ENCODE results near the gene NOS1.
"Not testable (repeated sequence)": the region's sequence is repeated elsewhere in the genome, so short reads cannot be mapped to it uniquely, and the experiment has no call there.

NOS1 gene

DNA sequence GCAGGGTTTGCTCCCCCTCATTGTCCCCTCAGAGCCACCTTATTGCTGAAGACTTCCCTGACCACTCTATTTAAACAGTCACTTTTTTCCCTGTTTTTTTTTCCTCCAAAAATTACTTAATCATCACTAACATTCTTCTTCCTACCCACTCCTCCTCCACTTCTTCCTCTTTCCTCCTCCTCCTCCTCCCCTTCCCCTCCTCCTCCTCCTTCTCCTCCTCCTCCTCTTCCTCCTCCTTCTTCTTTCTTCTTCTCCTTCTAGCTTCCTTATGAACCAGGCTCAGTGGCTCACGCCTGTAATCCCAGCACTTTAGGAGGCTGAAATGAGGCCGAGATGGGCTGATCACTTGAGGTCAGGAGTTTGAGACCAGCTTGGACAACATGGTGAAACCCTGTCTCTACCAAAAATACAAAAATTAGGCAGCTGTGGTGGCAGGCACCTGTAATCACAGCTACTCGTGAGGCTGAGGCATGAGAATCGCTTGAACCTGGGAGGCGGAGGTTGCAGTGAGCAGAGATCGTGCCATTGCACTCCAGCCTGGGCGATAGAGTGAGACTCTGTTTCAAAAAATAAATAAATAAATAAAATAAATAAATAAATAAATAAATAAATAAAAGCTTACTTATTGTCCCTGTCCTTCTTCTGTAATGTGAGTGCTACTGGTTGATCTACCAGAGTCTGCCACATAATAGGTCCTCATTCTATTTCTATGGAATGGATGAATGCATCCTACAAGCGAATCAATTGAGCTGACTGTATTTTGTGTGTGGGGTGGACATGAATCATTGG lies 161.3 kb downstream of the NOS1 start:
- not testable (repeated sequence) for DNase-seq

DNA sequence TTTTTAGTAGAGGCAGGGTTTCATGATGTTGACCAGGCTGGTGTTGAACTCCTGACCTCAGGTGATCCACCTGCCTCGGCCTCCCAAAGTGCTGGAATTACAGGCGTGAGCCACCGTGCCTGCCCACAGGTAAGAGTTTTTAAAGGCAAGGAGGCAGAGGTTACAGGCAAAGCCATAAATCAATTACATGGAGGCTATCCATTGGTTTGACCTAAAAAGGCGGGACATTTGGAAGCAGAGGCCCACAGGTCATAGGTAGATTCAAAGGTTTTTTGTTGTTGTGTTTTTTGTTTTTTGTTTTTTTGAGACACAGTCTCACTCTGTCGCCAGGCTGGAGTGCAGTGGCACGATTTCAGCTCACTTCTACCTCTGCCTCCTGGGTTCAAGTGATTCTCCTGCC lies 165.1 kb downstream of the NOS1 start:
- DNase-seq = not testable (repeated sequence)

DNA sequence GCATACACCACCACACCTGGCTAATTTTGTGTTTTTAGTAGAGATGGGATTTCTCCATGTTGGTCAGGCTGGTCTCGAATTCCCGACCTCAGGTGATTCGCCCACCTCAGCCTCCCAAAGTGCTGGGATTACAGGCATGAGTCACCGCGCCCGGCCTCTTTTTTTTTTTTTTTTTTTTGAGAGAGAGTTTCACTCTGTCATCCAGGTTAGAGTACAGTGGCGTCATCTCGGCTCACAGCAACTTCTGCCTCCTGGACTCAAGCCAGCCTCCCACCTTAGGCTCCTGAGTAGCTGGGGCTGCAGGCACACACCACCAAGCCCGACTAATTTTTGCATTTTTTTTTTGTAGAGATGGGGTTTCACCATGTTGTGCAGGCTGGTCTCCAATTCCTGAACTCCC lies 166.4 kb downstream of the NOS1 start:
- not testable (repeated sequence) for DNase-seq

DNA sequence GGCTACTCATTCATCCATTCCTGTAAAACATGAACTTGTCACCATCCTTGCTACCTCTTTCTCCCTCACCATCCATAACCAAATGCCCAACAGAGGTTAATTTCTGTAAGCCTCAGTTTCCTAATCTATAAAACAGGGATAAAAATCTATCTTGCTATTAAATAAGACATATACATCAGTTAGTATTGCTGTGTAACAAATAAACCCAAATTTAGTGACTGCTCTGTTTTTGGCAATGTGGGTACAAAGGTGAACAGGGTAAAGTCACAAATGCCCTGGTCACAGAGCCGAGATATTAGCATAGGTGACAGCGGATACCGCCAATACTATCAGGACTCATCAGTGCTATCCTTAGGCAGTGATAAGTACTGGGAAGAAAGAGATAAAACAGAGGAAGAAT lies 167.5 kb downstream of the NOS1 start:
- no peak for DNase-seq

DNA sequence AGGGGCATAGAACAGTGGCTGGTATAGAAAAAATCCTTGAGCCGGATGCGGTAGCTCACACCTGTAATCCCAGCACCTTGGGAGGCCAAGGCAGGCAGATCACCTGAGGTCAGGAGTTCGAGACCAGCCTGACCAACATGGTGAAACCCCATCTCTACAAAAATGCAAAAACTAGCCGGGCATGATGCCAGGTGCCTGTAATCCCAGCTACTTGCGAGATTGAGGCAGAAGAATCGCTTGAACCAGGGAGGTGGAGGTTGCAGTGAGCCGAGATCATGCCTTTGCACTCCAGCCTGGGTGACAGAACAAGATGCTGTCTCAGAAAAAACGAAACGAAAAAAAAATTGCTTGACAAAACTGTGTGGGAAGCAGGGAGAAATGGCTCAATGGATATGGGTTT lies 168.8 kb downstream of the NOS1 start:
- DNase-seq = not testable (repeated sequence)

DNA sequence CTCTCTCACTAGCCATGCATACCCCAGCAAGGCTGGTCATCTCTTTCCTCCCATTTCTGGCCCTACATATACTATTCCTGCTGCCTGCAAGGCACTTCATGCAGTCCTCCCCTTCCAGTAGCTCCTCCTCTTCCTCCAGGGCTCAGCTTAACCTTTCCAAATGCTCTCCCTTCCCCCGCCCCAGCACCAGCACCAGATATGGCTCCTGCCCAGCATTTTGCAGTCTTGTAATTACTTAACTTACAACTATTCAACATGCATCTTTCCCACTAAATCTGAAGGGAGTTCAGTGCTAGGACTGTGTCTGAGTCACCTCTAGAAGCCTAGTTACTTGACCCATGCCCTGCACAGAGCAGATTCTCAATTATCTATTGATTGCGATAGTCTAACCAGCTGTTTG lies 169.4 kb downstream of the NOS1 start:
- no peak for DNase-seq

DNA sequence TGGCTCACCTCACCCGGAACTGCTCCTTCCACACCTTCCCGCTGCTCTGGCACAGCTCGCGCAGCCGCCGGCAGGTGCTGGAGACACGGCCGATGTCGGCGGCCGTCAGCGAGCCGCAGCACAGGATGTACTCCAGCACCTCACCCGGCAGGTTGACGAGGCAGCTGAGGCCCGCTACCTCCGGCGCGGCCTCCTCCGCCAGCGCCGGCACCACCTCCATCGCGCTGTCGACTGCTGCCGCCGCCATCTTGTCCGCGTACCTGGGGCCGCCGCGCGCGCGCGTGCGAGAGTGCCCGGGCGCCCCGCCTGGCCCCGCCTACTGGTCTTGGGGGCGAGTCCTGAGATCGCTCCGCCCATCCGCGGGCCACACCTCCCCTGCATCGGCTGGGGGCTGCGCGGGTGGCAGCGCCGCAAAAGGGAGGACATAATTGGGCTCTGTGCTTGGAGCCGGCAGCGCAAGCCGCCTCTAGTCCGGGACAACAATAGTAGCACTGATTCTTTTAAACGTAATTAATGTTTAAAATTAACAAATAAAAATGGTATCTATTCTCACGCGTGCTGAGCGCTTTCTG lies 171.1 kb downstream of the NOS1 start, which contains the start of gene FBXO21:
FBXO21 (minus strand) TSS at position 261 of the 572 bp plus-strand sequence; CDS start at position 247, 14 bp downstream.
- DNase-seq = peak; percentile 94

DNA sequence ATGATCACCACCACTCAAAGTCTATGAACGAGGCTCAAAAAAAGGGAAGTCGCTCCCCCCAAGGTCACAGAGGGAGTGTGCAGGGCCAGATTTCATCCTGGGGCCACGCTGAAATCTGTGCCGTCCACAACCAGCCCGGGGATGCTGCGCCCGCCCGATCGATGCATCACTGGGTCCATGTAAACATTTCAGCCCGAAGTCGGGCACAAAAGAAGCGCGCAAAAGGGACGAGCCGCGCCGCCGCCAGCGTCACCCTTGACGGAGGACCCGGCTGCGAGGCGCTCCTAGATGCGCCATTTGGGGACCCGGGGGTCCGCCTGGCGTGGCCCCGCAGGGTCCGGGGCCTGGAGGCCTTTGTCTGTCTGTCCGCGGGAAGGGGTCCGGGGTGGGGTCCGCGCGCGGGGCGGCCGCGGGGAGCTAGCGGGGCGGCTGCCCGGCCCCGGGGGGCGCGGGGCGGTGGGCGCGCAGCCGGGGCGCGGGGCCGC lies 171.7 kb downstream of the NOS1 start:
- DNase-seq = peak; percentile 36

DNA sequence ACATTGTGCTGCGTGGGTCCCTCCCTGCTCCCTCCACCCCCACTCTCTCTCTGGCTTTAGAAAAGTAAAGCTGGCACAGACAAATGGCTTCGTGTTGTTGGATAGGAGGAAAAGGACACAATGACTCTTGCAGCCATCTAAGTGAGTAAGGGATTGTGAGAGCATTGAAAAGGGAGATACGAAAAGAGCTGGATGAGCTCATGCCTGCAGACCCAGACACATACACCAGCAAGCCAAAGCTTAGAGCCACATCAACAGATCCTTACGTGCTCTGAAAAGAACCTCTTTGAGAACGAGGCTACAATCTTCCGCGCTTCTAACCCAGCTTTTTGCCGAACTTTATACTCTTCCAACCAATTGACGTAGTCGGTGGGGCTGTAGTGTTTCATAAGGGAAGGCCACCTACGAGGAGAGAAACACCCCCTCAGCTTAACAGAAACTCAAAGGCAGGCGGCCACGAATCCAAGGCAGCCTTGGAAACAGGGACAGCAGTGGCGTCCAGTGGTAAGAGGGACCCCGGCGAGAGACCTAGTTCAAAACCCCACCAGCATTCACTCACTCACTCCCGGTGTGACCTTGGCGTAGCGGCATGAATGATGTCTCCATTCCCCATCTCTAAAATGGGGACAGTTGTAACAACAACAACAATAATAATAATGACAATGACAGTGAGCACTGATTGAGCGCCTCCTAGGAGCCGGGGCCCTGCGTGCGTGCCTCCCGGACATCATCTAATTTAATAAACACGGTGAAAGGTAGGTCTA lies 172.3 kb downstream of the NOS1 start:
- no peak for DNase-seq

DNA sequence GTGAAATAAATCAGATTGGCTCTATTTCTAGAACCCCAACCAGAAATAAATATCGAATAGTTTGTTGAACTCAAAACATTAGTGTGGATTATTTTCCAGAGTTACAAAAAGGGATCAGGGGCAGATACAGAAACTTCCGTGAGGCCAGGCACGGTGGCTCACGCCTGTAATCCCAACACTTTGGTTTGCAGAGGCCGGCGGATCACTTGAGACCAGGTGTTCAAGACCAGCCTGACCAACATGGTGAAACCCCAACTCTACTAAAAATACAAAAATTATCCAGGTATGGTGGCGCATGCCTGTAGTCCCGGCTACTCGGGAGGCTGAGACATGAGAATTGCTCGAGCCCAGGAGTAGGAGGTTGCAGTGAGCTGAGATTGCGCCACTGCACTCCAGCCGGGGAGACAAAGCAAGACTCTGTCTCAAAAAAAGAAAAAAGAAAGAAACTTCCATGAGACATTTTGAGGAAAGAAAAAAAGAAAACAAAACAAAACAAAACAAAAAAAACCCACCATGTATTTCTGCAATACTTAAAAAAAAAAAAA lies 173.2 kb downstream of the NOS1 start:
- DNase-seq = no peak

DNA sequence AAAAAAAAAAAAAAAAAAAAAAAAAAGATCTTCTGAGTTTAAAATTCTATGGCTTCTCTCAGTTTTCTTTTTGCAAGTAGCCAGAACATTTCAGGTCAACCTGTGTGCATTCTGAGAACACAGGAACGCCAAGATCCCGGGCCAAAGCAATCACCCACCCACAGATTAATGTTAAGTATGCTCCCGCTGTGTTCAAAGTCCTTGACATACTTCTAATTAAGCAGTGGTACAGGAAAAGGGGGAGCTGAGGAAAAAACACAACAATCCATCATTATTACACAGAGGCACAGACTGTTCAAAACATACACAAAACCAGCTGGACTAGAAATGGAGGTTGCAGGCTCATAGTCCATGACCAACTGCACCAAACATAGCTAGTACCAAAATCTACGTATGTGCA lies 174.0 kb downstream of the NOS1 start:
- DNase-seq = no peak

DNA sequence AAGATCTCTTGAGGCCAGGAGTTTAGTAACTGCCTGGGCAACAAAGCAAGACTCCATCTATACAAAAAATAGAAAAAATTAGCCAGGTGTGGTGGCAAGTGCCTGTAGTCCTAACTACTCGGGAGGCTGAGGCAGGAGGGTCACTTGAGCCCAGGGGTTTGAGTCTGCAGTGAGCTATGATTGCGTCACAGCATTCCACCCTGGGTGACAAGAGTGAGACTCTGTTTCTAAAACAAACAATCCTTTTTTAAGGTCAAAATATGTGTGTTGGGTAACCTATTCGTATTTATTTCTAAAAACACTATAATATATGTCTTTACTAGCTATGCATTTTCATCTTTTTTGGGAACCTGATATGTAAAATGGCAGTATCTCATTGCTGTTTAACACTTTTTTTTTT lies 178.6 kb downstream of the NOS1 start:
- DNase-seq = no peak

DNA sequence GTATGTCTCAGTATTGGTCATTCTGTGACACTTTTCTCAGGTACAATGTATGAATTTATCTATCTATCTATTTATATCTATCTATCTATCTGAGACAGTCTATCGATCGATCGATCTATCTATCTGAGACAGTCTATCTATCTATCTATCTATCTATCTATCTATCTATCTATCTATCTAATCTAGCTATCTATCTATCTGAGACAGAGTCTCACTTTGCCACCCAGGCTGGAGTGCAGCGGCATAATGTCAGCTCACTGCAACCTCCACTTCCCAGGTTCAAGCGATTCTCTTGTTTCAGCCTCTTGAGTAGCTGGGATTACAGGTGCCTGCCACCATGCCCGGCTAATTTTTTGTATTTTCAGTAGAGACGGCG lies 180.0 kb downstream of the NOS1 start:
- not testable (repeated sequence) for DNase-seq

DNA sequence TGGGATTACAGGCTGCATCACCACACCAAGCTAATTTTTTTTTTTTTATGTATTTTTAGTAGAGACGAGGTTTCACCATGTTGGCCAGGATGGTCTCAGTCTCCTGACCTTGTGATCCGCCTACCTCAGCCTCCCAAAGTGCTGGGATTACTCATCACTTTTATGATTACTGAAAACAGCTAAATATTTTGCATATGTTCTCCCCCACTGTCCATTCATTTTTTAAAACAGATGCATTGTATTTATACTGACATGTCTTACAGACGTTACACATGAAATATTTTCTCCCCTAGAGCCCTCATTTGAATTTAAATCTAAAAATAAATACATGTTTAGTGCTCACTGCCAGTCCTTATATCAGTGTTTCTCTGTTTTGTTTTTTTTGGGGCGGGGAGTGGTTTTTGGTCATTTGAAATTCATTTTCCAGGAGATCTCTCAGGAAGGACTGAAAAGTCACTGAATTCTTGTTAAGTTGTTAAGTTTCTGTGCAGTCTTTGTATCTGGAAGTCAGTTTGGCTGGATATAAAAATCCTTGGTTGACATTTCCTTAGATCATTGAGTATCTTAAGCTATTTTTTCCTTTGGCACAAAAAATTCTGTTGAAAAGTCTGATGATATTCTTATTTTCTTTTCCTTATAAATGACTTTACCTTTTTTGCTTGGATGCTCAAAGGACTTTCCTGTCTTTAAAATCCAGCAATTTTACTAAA lies 180.5 kb downstream of the NOS1 start:
- no peak for DNase-seq

DNA sequence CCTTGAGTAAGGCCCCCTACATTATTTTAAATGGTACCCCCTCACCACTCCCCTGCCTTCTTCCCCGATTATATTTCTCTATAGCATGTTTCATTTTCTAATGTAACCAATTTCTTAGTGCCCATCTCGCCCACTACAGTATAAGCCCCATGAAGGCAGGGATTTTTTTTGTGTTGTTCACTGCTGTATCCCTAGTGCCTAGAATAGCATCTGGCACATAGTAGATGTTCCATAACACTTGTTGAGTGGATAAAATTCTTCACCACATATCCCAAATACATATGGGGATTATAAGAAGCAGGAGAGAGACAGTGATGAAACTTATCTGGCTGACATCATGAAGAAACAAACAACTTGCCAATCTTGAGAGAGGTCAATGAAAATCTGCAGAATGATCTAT lies 182.7 kb downstream of the NOS1 start:
- no peak for DNase-seq

DNA sequence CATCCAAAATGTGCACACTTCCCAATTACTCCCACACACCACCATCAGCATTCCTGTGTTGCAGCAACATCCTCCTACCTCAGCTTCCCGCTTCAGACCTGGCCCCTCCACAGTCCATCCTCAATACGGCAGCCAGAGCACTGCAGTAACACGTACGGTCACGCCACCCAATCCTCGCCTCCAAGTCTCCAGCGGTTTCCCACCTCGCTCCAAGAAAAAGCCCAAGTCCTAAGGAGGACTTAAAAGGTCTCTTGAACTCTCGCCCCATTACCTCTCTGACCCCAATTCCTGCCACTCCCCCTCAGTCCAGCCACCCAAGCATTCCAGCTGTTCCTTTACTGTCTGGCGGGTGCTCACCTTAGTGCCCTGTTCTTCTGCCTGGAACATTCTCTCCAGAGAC lies 183.1 kb downstream of the NOS1 start:
- DNase-seq = no peak

DNA sequence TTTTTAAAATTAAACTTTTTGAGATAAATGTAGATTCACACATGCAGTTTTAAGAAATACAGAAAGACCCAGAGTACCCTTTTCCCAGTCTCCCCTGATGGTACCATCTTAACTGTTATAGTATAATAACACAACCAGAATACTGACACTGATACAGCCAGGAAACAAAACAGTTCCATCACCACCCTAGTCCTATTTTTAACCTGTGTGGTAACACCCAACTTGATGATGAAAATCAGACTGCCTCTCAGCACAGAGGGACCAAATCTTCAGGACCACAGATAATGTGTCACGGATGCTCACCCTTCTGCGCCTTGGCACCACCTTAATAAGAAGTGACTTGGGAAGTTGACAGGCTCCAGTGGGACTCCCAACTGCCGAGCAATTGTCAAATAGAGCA lies 189.3 kb downstream of the NOS1 start:
- DNase-seq = no peak

DNA sequence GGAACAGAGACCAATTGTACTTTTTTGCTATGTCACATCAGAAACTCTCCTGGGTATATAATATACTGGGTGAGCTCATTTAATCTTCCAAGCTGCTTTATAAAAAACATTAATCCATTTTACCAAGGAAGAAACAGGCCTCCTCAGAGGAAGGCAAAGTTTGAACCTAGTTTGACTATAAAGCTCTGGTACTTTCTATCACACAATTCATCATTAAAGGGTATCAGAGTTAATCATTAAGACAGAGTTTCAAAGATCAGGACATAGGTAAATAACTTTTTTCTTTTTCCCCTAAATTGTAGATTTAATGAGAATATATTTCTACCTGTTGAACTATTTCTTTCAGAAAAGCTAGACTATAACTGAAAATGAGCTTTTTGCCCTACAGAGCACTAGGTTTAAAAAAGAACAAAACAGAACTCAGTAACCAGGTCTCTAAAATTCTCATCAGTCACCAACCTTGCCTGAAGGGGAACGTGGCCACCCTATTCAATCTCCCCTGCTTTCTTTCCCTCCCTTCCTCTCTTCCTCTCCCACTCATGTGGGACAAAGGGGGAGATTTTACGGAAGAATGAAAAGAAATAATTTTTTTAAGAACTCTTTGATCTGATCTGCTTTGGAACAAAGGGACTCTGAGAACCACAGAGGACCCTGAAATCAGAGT lies 189.8 kb downstream of the NOS1 start:
- DNase-seq = no peak

DNA sequence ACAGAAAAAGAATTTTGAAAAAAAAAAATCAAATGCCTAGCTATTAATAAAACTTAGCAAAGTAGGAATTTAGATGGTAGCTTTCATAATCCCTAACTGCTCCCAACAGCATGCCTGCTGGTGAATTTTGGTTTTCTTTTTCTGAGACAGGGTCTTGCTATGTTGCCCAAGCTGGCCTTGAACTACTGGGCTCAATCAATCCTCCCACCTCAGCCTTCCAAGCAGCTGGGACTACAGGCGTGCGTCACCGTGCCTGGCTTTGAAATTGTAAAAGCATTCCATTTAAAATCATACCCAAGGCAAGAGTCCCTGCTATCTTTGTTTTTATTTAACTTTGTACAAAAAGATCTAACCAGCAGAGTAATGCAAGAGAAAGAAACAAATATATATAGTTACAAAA lies 191.9 kb downstream of the NOS1 start:
- DNase-seq = no peak

DNA sequence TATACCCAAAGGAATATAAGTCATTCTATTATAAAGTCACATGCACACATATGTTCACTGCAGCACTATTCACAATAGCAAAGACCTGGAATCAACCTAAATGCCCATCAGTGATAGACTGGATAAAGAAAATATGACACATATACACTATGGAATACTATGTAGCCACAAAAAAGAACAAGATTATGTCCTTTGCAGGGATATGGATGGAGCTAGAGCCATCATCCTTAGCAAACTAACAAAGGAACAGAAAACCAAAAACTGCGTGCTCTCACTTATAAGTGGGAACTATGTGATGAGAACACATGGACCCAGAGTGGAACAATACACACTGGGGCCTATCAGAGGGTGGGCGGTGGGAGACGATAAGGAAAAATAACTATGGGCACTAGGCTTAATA lies 192.4 kb downstream of the NOS1 start:
- DNase-seq = no peak

DNA sequence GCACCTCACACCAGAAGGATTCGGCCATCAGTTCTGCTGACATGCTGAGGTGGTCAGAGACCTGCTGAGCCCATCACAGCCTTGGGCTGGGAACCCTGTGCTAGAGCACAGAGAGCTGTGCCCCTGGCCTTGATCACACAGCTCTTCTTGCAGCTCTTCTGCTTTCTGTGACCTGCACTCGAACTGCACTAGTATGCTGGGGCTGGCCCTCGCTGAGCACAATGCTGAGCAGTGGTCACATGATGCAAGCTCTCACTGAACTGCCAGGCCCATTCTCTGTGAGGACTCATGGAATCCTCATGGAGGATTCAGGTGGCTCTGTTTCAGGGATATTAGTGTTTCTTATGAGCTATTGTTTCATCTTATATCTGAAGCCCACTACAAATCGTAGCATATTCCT lies 193.7 kb downstream of the NOS1 start:
- DNase-seq = no peak

DNA sequence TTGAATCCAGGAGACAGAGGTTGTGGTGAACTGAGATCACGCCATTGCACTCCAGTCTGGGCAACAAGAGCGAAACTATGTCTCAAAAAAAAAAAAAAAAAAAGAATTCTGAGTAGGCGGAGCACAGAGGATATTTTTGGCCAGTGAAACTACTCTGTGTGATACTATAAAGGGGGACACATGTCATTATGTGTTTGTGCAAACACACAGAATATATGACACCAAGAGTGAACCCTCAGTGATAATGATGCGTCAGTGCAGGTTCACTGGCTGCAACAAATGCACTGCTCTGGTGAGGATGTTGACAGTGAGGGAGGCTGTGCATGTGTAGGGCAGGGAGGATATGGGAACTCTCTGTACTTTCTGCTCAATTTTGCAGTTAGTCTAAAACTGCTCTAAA lies 195.3 kb downstream of the NOS1 start:
- no peak for DNase-seq
